Measurements from ENCODE around the gene RALGAPB. TPM values are rescaled to one million over a fixed set of nuclear protein-coding genes. Genes with fewer than 3 reads are reported as not detected.
"Not testable (repeated sequence)": the region's sequence is repeated elsewhere in the genome, so short reads cannot be mapped to it uniquely, and the experiment has no call there.

Gene RALGAPB
- total RNA-seq, 1 experiment from 2014 or later = 24.0 TPM

DNA sequence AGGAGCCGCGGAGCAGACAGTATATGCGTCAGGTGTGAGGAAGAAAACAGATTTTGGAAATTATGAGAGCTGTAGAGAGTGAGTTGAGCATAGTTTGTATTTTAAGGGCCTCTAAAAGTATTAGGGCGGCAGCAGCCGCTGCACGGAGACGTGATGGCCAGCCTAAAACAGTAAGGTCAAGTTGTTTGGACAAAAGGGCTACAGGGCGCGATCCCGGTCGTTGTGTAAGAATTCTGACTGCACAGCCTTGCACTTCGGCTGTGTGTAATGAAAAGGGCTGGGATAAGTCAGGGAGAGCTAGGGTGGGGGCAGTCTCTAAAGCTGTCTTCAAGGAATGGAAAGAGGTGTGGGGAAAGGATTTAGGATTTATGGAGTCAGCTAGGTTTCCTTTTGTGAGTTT lies 121.6 kb downstream of the RALGAPB start:
- ATAC-seq; H3K36me3 ChIP-seq (ENCODE audit: control insufficient read depth in 1 of 2, insufficient read depth in 2 of 2, low read length in 2 of 2); RAD21 ChIA-PET (ENCODE audit: low non-redundant PET in 1 of 2, low total read pairs in 2 of 2, uncharacterized antibody in 2 of 2, unreplicated experiment in 2 of 2); intact Hi-C loops (cut with micrococcal nuclease); DNase-seq (ENCODE audit: low read depth, low spot score); H3K27me3 ChIP-seq (ENCODE audit: insufficient read depth, low read length); H3K4me1 ChIP-seq (ENCODE audit: control insufficient read depth in 1 of 2, insufficient read depth in 2 of 2, low read length in 2 of 2); H2AFZ ChIP-seq (ENCODE audit: low read depth, low read length, poor library complexity, severe bottlenecking); CTCF ChIA-PET; BruUV-seq (replicated peaks); H3K79me2 ChIP-seq (ENCODE audit: insufficient read depth, low read length); H3K9ac ChIP-seq (ENCODE audit: low read length); H3K27ac ChIP-seq (ENCODE audit: low read depth, low read length); H3K4me2 ChIP-seq (ENCODE audit: low read length); POLR2A ChIA-PET; H3K9me3 ChIP-seq (ENCODE audit: control insufficient read depth in 1 of 2, insufficient read depth in 1 of 2, low read depth in 1 of 2, low read length in 2 of 2); H3K9me2 ChIP-seq (ENCODE audit: insufficient read depth); H4K20me1 ChIP-seq (ENCODE audit: insufficient read depth); H3K4me3 ChIP-seq (replicated peaks in 1 of 2; ENCODE audit: low read depth in 1 of 2, low read length in 2 of 2): not testable (repeated sequence)

DNA sequence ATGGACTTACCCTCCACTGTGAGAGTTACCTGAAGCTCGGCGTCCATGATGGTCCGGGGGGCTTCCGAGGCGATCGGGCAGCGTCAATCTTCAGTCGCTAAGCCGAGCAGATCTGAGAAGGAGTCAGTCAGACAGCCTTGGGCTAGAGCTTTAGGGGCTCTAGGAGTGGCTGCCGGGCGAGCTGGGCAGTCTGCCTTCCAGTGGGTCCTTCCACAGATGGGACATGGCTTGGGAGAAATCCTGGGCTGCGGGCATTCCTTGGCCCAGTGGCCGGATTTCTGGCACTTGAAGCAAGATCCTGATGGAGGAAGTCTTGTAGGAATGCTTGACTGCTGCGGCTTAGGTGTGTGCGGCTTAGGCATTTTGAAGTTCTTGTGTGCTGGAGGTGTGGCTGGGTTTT lies 123.2 kb downstream of the RALGAPB start:
- H3K4me2 ChIP-seq (ENCODE audit: low read length); H2AFZ ChIP-seq (ENCODE audit: low read depth, low read length, poor library complexity, severe bottlenecking); DNase-seq (ENCODE audit: low read depth, low spot score); CTCF ChIA-PET; H3K36me3 ChIP-seq (ENCODE audit: control insufficient read depth in 1 of 2, insufficient read depth in 2 of 2, low read length in 2 of 2); H3K4me3 ChIP-seq (replicated peaks in 1 of 2; ENCODE audit: low read depth in 1 of 2, low read length in 2 of 2); H3K9me3 ChIP-seq (ENCODE audit: control insufficient read depth in 1 of 2, insufficient read depth in 1 of 2, low read depth in 1 of 2, low read length in 2 of 2); BruUV-seq (replicated peaks); intact Hi-C loops (cut with micrococcal nuclease); H3K79me2 ChIP-seq (ENCODE audit: insufficient read depth, low read length); RAD21 ChIA-PET (ENCODE audit: low non-redundant PET in 1 of 2, low total read pairs in 2 of 2, uncharacterized antibody in 2 of 2, unreplicated experiment in 2 of 2); H3K27ac ChIP-seq (ENCODE audit: low read depth, low read length); H4K20me1 ChIP-seq (ENCODE audit: insufficient read depth); H3K9me2 ChIP-seq (ENCODE audit: insufficient read depth); H3K9ac ChIP-seq (ENCODE audit: low read length); ATAC-seq; POLR2A ChIA-PET; H3K27me3 ChIP-seq (ENCODE audit: insufficient read depth, low read length): not testable (repeated sequence)
- H3K4me1 ChIP-seq (ENCODE audit: control insufficient read depth in 1 of 2, insufficient read depth in 2 of 2, low read length in 2 of 2) = peaks cover 3 to 16% of the 10 kb centered on the region in 2 experiments

DNA sequence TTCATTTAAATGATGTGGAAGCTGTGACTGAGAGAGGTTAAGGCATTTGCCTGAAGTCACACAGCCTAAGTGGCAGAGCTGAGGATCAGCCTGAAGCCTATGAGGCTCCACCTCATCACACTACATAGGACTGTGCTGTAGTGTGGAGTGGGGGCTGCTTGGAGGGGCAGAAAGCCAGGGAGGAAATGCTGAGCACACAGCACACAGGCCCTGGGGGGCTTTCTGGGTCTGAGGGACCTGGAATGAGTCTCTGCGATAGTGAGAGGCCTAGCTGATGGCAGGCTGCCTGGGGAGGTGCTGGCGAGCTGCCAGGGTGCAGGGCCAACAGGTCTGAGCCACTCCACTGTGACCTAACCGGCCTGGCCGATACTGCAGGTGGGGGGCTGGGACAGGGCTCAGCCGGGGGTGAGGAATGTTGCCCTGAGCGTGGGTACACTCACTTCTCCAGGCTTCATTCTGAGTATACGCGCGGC lies 126.8 kb downstream of the RALGAPB start:
- H2AFZ ChIP-seq (ENCODE audit: low read depth, low read length, poor library complexity, severe bottlenecking) = no peak overlapping the region
- ATAC-seq (no peak), DNase-seq (ENCODE audit: low read depth, low spot score) (no peak)
- H3K79me2 ChIP-seq (ENCODE audit: insufficient read depth, low read length) = no peaks in the 10 kb centered on the region
- RAD21 ChIA-PET (ENCODE audit: low non-redundant PET in 1 of 2, low total read pairs in 2 of 2, uncharacterized antibody in 2 of 2, unreplicated experiment in 2 of 2) = no interaction called here
- POLR2A ChIA-PET = no interaction called here
- CTCF ChIA-PET = no interaction called here
- no peaks in the 10 kb centered on the region for H3K27me3 ChIP-seq (ENCODE audit: insufficient read depth, low read length)
- no peaks in the 10 kb centered on the region for H3K36me3 ChIP-seq (ENCODE audit: control insufficient read depth in 1 of 2, insufficient read depth in 2 of 2, low read length in 2 of 2)
- H3K27ac ChIP-seq (ENCODE audit: low read depth, low read length) = no peak overlapping the region
- intact Hi-C loops (cut with micrococcal nuclease) = no loop called here
- no TSS peak for BruUV-seq (replicated peaks)
- H3K9me3 ChIP-seq (ENCODE audit: control insufficient read depth in 1 of 2, insufficient read depth in 1 of 2, low read depth in 1 of 2, low read length in 2 of 2) = no peaks in the 10 kb centered on the region
- no peak overlapping the region for H3K9ac ChIP-seq (ENCODE audit: low read length)
- H3K9me2 ChIP-seq (ENCODE audit: insufficient read depth) = no peaks in the 10 kb centered on the region
- H3K4me2 ChIP-seq (ENCODE audit: low read length) = peak overlapping the region; percentile 28
- peaks cover 16 to 32% of the 10 kb centered on the region in 2 experiments for H3K4me1 ChIP-seq (ENCODE audit: control insufficient read depth in 1 of 2, insufficient read depth in 2 of 2, low read length in 2 of 2)
- H4K20me1 ChIP-seq (ENCODE audit: insufficient read depth) = no peaks in the 10 kb centered on the region
- H3K4me3 ChIP-seq (replicated peaks in 1 of 2; ENCODE audit: low read depth in 1 of 2, low read length in 2 of 2) = no peak overlapping the region
- no peak for TF ChIP-seq ZNF274 (IDR thresholded peaks at IDR 0.05; ENCODE audit: low read depth, low read length)
- TF ChIP-seq, protein P1, sequence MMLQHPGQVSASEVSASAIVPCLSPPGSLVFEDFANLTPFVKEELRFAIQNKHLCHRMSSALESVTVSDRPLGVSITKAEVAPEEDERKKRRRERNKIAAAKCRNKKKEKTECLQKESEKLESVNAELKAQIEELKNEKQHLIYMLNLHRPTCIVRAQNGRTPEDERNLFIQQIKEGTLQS (IDR thresholded peaks at IDR 0.05) = no peak
- TF ChIP-seq, protein P2, sequence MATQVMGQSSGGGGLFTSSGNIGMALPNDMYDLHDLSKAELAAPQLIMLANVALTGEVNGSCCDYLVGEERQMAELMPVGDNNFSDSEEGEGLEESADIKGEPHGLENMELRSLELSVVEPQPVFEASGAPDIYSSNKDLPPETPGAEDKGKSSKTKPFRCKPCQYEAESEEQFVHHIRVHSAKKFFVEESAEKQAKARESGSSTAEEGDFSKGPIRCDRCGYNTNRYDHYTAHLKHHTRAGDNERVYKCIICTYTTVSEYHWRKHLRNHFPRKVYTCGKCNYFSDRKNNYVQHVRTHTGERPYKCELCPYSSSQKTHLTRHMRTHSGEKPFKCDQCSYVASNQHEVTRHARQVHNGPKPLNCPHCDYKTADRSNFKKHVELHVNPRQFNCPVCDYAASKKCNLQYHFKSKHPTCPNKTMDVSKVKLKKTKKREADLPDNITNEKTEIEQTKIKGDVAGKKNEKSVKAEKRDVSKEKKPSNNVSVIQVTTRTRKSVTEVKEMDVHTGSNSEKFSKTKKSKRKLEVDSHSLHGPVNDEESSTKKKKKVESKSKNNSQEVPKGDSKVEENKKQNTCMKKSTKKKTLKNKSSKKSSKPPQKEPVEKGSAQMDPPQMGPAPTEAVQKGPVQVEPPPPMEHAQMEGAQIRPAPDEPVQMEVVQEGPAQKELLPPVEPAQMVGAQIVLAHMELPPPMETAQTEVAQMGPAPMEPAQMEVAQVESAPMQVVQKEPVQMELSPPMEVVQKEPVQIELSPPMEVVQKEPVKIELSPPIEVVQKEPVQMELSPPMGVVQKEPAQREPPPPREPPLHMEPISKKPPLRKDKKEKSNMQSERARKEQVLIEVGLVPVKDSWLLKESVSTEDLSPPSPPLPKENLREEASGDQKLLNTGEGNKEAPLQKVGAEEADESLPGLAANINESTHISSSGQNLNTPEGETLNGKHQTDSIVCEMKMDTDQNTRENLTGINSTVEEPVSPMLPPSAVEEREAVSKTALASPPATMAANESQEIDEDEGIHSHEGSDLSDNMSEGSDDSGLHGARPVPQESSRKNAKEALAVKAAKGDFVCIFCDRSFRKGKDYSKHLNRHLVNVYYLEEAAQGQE (IDR thresholded peaks at IDR 0.05; ENCODE audit: low read depth) = no peak
- TF ChIP-seq JUND (IDR thresholded peaks at IDR 0.05) = no peak
- TF ChIP-seq, protein P3, sequence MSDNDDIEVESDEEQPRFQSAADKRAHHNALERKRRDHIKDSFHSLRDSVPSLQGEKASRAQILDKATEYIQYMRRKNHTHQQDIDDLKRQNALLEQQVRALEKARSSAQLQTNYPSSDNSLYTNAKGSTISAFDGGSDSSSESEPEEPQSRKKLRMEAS (IDR thresholded peaks at IDR 0.05) = no peak
- no peak for TF ChIP-seq POLR2AphosphoS5 (IDR thresholded peaks at IDR 0.05; ENCODE audit: low read depth, low read length)
- TF ChIP-seq FOSL1 (IDR thresholded peaks at IDR 0.05; ENCODE audit: low read depth) = no peak
- no peak for TF ChIP-seq ELF1 (IDR thresholded peaks at IDR 0.05; ENCODE audit: borderline replicate concordance, low read depth)
- TF ChIP-seq POLR2A (IDR thresholded peaks at IDR 0.05; ENCODE audit: borderline replicate concordance, extremely low read depth, insufficient read depth, insufficient read length) = no peak
- TF ChIP-seq CBX3 (IDR thresholded peaks at IDR 0.05; ENCODE audit: low read depth) = no peak
- no peak for TF ChIP-seq YY1 (IDR thresholded peaks at IDR 0.05; ENCODE audit: extremely low read depth, insufficient replicate concordance, low read depth, low read length)
- no peak for TF ChIP-seq ZFX (IDR thresholded peaks at IDR 0.05)

All from HCT116 (cell line).